ENCODE measurements around the gene SF3B3. TPM values are rescaled to one million over a fixed set of nuclear protein-coding genes. Genes with fewer than 3 reads are reported as not detected.

The SF3B3 gene
- total RNA-seq, result 100 to 1,000 TPM in 2 of 4 donors, 10 to 100 TPM in 2; 74.2 to 142 (median 112) TPM

DNA sequence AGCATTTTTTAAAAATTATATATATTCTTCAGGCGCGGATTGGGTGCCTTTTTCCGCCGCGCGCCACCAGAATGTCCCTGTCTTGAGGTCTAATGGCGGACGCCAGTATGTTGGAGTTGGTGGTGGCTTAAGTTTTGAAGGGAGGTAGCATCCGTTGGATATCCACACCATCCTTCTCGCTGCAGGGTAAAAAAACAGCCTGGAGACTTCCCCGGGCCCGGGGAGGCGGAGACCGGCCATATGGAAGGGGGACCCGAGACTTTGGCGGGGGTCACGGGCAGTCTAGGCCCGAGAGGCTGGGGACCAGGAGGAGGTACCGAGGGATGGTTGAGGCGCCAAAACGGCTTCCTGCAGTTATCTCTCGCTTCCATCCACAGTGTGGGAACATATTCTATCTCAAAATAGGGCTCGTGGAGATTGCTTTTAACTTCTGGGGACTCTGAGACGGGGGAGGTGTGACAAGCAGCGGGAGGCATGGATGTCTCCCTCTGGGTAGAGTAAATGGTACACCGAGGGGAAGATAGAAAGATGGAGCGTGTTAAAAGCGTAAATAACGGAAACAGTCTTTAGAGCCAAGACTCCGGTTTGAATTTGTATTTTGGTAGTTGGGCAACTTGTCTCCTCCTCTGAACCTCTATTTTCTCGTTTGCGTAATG, at the start of gene SF3B3:
SF3B3 (plus strand) TSS at position 74 of the 656 bp plus-strand sequence. CDS start 2,841 bp downstream, outside the sequence.
- peaks cover 11 to 14% of the 10 kb centered on the region in 2 donors for H3K36me3 ChIP-seq
- DNase-seq, result peak; percentile 67 to 76
- TF ChIP-seq POLR2A (IDR thresholded peaks at IDR 0.05), result peak in 1 of 2 donors; percentile 45
- TF ChIP-seq, protein P1, sequence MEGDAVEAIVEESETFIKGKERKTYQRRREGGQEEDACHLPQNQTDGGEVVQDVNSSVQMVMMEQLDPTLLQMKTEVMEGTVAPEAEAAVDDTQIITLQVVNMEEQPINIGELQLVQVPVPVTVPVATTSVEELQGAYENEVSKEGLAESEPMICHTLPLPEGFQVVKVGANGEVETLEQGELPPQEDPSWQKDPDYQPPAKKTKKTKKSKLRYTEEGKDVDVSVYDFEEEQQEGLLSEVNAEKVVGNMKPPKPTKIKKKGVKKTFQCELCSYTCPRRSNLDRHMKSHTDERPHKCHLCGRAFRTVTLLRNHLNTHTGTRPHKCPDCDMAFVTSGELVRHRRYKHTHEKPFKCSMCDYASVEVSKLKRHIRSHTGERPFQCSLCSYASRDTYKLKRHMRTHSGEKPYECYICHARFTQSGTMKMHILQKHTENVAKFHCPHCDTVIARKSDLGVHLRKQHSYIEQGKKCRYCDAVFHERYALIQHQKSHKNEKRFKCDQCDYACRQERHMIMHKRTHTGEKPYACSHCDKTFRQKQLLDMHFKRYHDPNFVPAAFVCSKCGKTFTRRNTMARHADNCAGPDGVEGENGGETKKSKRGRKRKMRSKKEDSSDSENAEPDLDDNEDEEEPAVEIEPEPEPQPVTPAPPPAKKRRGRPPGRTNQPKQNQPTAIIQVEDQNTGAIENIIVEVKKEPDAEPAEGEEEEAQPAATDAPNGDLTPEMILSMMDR (IDR thresholded peaks at IDR 0.05), result no peak
- H3K4me1 ChIP-seq, result peaks cover 13 to 30% of the 10 kb centered on the region in 2 donors
- WGBS, 2 donors, result 0% methylated on average over 24 to 32 of the region's 32 CpGs
- H3K27ac ChIP-seq, result peak within 1 kb of the TSS; percentile 89 to 93 (median 90)
- H3K27me3 ChIP-seq, result no peaks in the 10 kb centered on the region
- H3K4me3 ChIP-seq (replicated peaks in 1 of 3), result peak within 1 kb of the TSS; percentile 59 to 96 (median 94)
- no peaks in the 10 kb centered on the region for H3K9me3 ChIP-seq
- intact Hi-C loops (cut with DNase I), result loop anchor here (10.0 kb wide), 1 partner anchor 251 kb away; no protein-coding TSS in a partner anchor

DNA sequence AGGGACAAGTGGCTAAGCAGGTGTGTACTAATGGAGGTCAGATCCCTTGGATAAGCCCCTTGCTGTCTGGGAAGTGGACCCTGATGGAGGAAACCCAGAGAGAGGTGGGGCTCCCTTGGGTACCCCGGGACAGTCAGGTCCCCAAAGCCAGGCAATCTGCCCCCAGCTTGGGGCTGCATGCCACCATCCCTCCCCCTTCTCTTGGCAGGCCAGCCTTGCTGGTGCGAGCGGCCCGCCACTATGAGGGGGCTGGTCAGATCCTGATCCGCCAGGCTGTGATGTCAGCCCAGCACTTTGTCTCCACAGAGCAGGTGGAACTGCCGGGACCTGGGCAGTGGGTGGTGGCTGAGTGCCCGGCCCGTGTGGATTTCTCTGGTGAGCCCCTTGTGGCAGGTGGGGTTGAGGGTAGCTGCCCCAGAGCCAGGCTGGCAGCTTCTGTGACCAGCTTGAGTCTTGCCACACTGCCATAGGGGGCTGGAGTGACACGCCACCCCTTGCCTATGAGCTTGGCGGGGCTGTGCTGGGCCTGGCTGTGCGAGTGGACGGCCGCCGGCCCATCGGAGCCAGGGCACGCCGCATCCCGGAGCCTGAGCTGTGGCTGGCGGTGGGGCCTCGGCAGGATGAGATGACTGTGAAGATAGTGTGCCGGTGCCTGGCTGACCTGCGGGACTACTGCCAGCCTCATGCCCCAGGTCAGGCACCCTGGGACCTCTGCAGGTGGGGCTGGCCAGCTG, 49.1 kb upstream of the SF3B3 start:
- H3K4me1 ChIP-seq, result no peaks in the 10 kb centered on the region
- no peaks in the 10 kb centered on the region for H3K27me3 ChIP-seq
- WGBS, 2 donors, result 97% methylated on average over 13 to 14 of the region's 22 CpGs
- DNase-seq, result no peak
- intact Hi-C loops (cut with DNase I), result no loop called here
- no peak overlapping the region for H3K4me3 ChIP-seq (replicated peaks in 1 of 3)
- no peak overlapping the region for H3K27ac ChIP-seq
- no peaks in the 10 kb centered on the region for H3K9me3 ChIP-seq
- TF ChIP-seq, protein P1 (IDR thresholded peaks at IDR 0.05), result no peak
- TF ChIP-seq POLR2A (IDR thresholded peaks at IDR 0.05), result no peak
- H3K36me3 ChIP-seq, result peaks cover 9 to 14% of the 10 kb centered on the region in 2 donors

DNA sequence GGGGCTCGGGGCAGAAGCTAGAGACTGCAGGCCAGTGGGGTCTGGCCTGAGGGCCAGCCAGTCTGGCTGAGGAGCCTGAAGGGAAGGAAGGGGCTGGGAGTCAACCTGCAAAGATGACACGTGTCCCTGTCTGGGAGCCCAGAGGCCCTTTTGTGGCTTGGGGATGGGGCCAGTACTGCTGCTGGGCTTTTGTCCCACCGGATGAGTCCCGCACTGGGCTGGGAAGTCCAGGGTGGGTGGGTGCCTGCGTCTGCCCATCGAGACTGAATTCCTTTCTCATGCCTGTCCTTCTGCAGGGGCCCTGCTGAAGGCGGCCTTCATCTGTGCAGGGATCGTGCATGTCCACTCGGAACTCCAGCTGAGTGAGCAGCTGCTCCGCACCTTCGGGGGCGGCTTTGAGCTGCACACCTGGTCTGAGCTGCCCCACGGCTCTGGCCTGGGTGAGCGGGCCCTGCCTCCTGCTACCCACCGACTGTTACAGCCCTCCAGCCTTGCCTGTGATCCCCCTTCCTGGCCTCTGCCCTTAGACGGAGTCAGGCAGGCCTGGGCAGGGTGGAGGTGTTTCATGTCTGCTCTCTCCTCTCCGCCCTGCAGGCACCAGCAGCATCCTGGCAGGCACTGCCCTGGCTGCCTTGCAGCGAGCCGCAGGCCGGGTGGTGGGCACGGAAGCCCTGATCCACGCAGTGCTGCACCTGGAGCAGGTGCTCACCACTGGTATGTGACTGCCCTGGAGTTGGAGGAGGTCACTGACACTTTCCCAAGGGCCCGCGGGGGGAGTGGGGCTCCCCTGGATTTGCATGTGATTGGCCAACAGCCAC, 48.4 kb upstream of the SF3B3 start:
- intact Hi-C loops (cut with DNase I), result no loop called here
- Histone ChIP-seq H3K27me3 (no peaks in the 10 kb centered on the region), H3K9me3 (no peaks in the 10 kb centered on the region), H3K27ac (no peak overlapping the region), H3K36me3 (peaks cover 14 to 20% of the 10 kb centered on the region in 2 donors), H3K4me1 (no peaks in the 10 kb centered on the region), H3K4me3 (replicated peaks in 1 of 3) (no peak overlapping the region)
- no peak for TF ChIP-seq POLR2A (IDR thresholded peaks at IDR 0.05)
- TF ChIP-seq, protein P1 (IDR thresholded peaks at IDR 0.05), result no peak
- no peak for DNase-seq
- WGBS, 2 donors, result 89 to 91% methylated on average over 11 to 20 of the region's 24 CpGs

DNA sequence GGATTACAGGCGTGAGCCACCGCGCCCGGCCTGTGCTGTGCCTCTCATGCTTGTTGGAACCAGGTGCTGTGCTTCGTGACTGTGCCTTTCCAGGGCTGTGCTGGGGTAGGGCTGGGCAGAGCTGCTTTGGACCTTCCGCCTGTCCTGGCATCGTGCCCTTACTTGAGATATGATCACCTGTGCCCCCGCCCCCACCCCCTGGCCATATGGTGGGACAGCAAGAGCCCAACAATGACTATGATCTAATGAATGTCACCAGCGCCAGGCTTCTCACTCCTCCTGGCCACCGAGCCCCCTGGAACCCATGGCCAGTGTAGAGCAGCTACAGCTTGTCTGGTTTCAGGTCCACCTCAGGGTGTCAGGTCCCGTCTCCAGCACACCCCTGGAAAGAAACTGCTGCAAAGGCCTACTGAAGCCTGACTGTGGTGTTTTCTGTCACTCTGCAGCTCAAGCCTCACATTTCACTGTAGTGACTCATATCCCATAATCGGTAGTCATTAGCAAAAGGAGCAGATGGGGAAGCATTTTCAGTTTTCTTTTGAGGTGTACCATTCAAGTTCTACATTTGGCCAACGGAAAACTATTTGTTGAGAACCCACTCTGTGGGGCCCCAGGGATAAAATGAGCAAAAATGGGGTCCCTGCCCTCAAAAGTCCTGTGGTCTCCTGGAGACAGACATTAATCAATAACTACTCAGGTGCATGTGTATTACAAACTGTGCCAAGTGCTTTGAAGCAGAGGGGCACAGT, 47.2 kb upstream of the SF3B3 start:
- no peaks in the 10 kb centered on the region for H3K9me3 ChIP-seq
- H3K27ac ChIP-seq, result no peak overlapping the region
- H3K36me3 ChIP-seq, result peaks cover 24 to 32% of the 10 kb centered on the region in 2 donors
- H3K4me1 ChIP-seq, result no peaks in the 10 kb centered on the region
- no peak for TF ChIP-seq POLR2A (IDR thresholded peaks at IDR 0.05)
- TF ChIP-seq, protein P1 (IDR thresholded peaks at IDR 0.05), result no peak
- intact Hi-C loops (cut with DNase I), result no loop called here
- H3K27me3 ChIP-seq, result no peaks in the 10 kb centered on the region
- 90 to 92% methylated on average over 5 to 12 of the region's 13 CpGs for WGBS, 2 donors
- DNase-seq, result no peak
- H3K4me3 ChIP-seq (replicated peaks in 1 of 3), result no peak overlapping the region

Measured in thyroid gland (tissue), 4 donors.